Measurements from ENCODE around the gene MIA2. TPM values are rescaled to one million over a fixed set of nuclear protein-coding genes. Genes with fewer than 3 reads are reported as not detected.

MIA2 gene
- total RNA-seq, 2 donors from 2014 or later: 16.8 to 26.5 TPM

GRCh38 chr14:39241637-39242036, 7.9 kb downstream of the MIA2 start:
- no peaks in the 10 kb centered on the region for H3K9me3 Mint-ChIP-seq
- no peak overlapping the region for H3K4me3 Mint-ChIP-seq
- H3K9ac ChIP-seq (ENCODE audit: extremely low read depth, low read length, poor library complexity, severe bottlenecking): no peak overlapping the region
- no peaks in the 10 kb centered on the region for H3K36me3 ChIP-seq (ENCODE audit: control insufficient read depth, insufficient read depth, low read length)
- H3K27me3 Mint-ChIP-seq (ENCODE audit: insufficient read depth): no peaks in the 10 kb centered on the region
- WGBS, 2 experiments (ENCODE audit: insufficient coverage in 1 of 2, insufficient read length in 1 of 2): 98 to 100% methylated on average over 1 of the region's 1 CpG
- no peak overlapping the region for H3K4me3 ChIP-seq (ENCODE audit: low read length)
- no peak for TF ChIP-seq CTCF (conservative IDR thresholded peaks at IDR 0.05)
- no peaks in the 10 kb centered on the region for H3K27me3 ChIP-seq (ENCODE audit: control insufficient read depth, insufficient read depth, low read length, poor library complexity, severe bottlenecking)
- H3K9me3 ChIP-seq (ENCODE audit: control insufficient read depth, low read length): no peaks in the 10 kb centered on the region
- no peak for DNase-seq
- no peaks in the 10 kb centered on the region for H3K36me3 Mint-ChIP-seq (ENCODE audit: low read depth)
- H3K4me1 Mint-ChIP-seq: no peaks in the 10 kb centered on the region
- no peak overlapping the region for H3K27ac ChIP-seq (ENCODE audit: low read depth, low read length)
- no peak overlapping the region for H3K27ac Mint-ChIP-seq
- H3K4me1 ChIP-seq (ENCODE audit: control insufficient read depth, insufficient read depth, low read length): no peaks in the 10 kb centered on the region

GRCh38 chr14:39243831-39244230, 10.1 kb downstream of the MIA2 start:
- Mint-ChIP-seq H3K27ac (no peak overlapping the region), H3K27me3 (ENCODE audit: insufficient read depth) (no peaks in the 10 kb centered on the region), H3K4me1 (no peaks in the 10 kb centered on the region), H3K36me3 (ENCODE audit: low read depth) (no peaks in the 10 kb centered on the region), H3K9me3 (no peaks in the 10 kb centered on the region), H3K4me3 (no peak overlapping the region)
- WGBS, 2 experiments (ENCODE audit: insufficient coverage in 1 of 2, insufficient read length in 1 of 2): 86 to 93% methylated on average over 3 of the region's 3 CpGs
- no peak for TF ChIP-seq CTCF (conservative IDR thresholded peaks at IDR 0.05)
- Histone ChIP-seq H3K4me3 (ENCODE audit: low read length) (no peak overlapping the region), H3K9me3 (ENCODE audit: control insufficient read depth, low read length) (no peaks in the 10 kb centered on the region), H3K27ac (ENCODE audit: low read depth, low read length) (no peak overlapping the region), H3K4me1 (ENCODE audit: control insufficient read depth, insufficient read depth, low read length) (no peaks in the 10 kb centered on the region), H3K36me3 (ENCODE audit: control insufficient read depth, insufficient read depth, low read length) (no peaks in the 10 kb centered on the region), H3K27me3 (ENCODE audit: control insufficient read depth, insufficient read depth, low read length, poor library complexity, severe bottlenecking) (no peaks in the 10 kb centered on the region), H3K9ac (ENCODE audit: extremely low read depth, low read length, poor library complexity, severe bottlenecking) (no peak overlapping the region)
- no peak for DNase-seq

- no peaks in the 10 kb centered on the region for H3K36me3 Mint-ChIP-seq (ENCODE audit: low read depth)
- 88 to 100% methylated on average over 1 of the region's 1 CpG for WGBS, 2 experiments (ENCODE audit: insufficient coverage in 1 of 2, insufficient read length in 1 of 2)
- no peak for DNase-seq
- no peak overlapping the region for H3K27ac Mint-ChIP-seq
- Histone ChIP-seq H3K27me3 (ENCODE audit: control insufficient read depth, insufficient read depth, low read length, poor library complexity, severe bottlenecking) (no peaks in the 10 kb centered on the region), H3K4me1 (ENCODE audit: control insufficient read depth, insufficient read depth, low read length) (no peaks in the 10 kb centered on the region), H3K9me3 (ENCODE audit: control insufficient read depth, low read length) (no peaks in the 10 kb centered on the region), H3K27ac (ENCODE audit: low read depth, low read length) (no peak overlapping the region), H3K9ac (ENCODE audit: extremely low read depth, low read length, poor library complexity, severe bottlenecking) (no peak overlapping the region), H3K36me3 (ENCODE audit: control insufficient read depth, insufficient read depth, low read length) (no peaks in the 10 kb centered on the region), H3K4me3 (ENCODE audit: low read length) (no peak overlapping the region)
- H3K27me3 Mint-ChIP-seq (ENCODE audit: insufficient read depth): no peaks in the 10 kb centered on the region
- no peak overlapping the region for H3K4me3 Mint-ChIP-seq
- no peak for TF ChIP-seq CTCF (conservative IDR thresholded peaks at IDR 0.05)
- no peaks in the 10 kb centered on the region for H3K4me1 Mint-ChIP-seq
- H3K9me3 Mint-ChIP-seq: no peaks in the 10 kb centered on the region
These were observed 12.9 kb downstream of the MIA2 start for GRCh38 chr14:39246618-39247017.
